GM12875 (cell line): Measurements from ENCODE around the gene GALNT18.

ENCODE experiments used
- H3K4me3 ChIP-seq: one replicate; pipeline ENCODE4 v1.5.1; 2011; ENCODE audit warnings: low read depth, low read length, control low read depth
- TF ChIP-seq, protein P1 (sequence below): IDR thresholded peaks from 2 replicates; pipeline ENCODE4 v1.5.1; 2011; ENCODE audit warnings: low read depth, mild to moderate bottlenecking, control low read depth, inconsistent platforms, low read length, moderate library complexity, borderline replicate concordance; ENCODE audit not compliant: insufficient read depth

Gene GALNT18

GRCh38 chr11:11268119-11268518, 353.7 kb downstream of the GALNT18 start:
- TF ChIP-seq, protein P1, sequence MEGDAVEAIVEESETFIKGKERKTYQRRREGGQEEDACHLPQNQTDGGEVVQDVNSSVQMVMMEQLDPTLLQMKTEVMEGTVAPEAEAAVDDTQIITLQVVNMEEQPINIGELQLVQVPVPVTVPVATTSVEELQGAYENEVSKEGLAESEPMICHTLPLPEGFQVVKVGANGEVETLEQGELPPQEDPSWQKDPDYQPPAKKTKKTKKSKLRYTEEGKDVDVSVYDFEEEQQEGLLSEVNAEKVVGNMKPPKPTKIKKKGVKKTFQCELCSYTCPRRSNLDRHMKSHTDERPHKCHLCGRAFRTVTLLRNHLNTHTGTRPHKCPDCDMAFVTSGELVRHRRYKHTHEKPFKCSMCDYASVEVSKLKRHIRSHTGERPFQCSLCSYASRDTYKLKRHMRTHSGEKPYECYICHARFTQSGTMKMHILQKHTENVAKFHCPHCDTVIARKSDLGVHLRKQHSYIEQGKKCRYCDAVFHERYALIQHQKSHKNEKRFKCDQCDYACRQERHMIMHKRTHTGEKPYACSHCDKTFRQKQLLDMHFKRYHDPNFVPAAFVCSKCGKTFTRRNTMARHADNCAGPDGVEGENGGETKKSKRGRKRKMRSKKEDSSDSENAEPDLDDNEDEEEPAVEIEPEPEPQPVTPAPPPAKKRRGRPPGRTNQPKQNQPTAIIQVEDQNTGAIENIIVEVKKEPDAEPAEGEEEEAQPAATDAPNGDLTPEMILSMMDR: no peak
- H3K4me3 ChIP-seq: no peak overlapping the region

- H3K4me3 ChIP-seq: no peak overlapping the region
- TF ChIP-seq, protein P1: no peak
Measured at GRCh38 chr11:11267312-11267711, 354.5 kb downstream of the GALNT18 start.

DNA sequence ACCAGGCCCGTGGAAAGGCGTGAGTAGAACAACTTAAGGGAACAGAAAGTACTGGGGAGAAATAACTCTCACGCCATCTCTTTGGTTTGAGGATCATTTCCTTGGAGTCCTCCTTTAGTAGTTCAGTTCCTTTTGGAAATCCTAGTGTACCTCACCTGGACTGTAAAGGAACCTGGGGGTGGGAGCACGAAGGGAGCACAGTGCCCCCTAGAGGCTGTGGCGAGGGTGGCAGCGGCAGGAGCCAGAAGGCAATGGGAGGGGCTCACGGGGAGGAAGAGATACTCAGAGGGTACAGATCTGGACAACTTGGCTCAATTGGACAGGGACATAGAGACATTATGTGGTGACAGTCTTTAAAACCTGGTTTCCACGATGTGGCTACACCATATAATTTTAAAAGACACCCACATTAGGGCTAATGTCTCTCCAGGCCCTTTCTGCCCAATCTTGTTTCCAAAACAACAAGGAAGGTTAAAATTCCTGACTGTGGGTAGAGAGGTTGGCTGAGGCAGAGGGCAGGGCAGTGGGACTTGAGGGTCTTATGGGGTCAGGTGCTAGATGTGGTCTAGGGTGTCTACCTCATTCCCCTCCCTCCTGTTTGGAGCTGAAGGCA, 355.7 kb downstream of the GALNT18 start:
- TF ChIP-seq, protein P1: peak; percentile 95
- no peak overlapping the region for H3K4me3 ChIP-seq

- no peak overlapping the region for H3K4me3 ChIP-seq
- TF ChIP-seq, protein P1: no peak
Measured at GRCh38 chr11:11265320-11265719, 356.5 kb downstream of the GALNT18 start.

- TF ChIP-seq, protein P1: no peak
- no peak overlapping the region for H3K4me3 ChIP-seq
Measured at GRCh38 chr11:11263238-11264005, 358.4 kb downstream of the GALNT18 start.

DNA sequence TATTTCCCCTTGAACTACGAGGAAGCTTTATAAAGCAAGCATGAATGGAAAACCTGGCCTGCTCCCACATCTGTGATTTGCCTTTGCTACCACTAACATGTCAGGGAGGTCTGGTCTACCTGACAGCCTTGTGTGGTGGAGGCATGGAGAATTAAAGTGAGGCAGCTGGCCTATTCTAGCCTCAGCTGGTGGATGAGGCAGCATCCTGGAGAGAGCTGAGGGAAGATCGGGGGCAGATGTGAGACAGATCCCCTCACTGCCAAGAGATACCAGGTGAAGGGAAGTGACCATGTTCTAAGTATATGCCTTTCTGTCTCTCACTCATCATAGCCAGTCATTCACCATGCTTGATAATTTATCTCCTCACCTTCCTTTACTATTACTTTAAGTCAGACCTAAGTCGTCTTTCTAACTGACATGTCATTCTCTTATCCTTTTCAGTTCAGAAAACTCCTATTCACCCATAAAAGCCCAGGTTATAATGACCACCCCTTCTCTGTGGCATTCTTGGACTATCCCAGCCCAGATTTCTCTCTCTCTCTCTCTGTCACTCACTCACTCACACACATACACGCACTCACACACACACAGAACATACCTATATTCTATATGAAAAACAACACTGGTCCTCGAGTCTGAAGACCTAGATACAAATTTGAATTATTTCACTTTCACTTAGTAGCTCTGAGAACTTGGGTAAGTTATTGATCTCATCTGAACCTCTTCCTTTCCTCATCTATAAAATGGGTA, 359.5 kb downstream of the GALNT18 start:
- TF ChIP-seq, protein P1: no peak
- H3K4me3 ChIP-seq: no peak overlapping the region
